GM12874 (cell line): ENCODE results near the gene CHCHD6.

Source experiments
- TF ChIP-seq, protein P1 (sequence below): IDR thresholded peaks from 2 replicates; pipeline ENCODE4 v1.5.1; 2011; ENCODE audit warnings: low read depth, mild to moderate bottlenecking, control low read depth, low read length, moderate library complexity; ENCODE audit not compliant: insufficient read depth

CHCHD6 gene

DNA sequence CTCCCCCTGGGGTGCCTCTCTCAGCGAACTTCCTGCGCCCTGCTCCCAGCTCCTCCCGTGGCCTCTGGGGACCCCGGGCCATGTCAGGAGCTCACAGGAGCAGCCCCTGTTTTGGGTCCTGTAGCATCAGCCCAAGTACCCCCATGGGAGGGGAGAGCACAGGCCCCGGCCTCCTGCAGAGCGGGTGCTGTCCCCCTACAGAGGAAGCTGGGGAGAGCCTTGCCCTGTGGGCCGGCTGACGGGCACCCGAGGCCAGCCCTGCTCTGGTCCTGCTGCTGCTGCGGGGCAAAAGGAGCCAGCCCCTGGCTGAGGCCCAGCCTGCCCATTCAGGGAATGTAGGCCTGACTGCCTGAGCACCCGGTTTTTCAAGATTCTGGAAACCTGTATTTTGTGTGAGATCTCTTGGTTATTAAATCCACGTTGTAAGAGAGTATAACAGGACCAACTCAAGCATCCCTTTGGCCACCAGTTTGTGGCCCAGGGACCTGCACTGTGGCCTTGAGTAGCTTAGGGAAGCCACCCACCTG is 291.3 kb downstream of the CHCHD6 start:
- TF ChIP-seq, protein P1, sequence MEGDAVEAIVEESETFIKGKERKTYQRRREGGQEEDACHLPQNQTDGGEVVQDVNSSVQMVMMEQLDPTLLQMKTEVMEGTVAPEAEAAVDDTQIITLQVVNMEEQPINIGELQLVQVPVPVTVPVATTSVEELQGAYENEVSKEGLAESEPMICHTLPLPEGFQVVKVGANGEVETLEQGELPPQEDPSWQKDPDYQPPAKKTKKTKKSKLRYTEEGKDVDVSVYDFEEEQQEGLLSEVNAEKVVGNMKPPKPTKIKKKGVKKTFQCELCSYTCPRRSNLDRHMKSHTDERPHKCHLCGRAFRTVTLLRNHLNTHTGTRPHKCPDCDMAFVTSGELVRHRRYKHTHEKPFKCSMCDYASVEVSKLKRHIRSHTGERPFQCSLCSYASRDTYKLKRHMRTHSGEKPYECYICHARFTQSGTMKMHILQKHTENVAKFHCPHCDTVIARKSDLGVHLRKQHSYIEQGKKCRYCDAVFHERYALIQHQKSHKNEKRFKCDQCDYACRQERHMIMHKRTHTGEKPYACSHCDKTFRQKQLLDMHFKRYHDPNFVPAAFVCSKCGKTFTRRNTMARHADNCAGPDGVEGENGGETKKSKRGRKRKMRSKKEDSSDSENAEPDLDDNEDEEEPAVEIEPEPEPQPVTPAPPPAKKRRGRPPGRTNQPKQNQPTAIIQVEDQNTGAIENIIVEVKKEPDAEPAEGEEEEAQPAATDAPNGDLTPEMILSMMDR, result no peak

DNA sequence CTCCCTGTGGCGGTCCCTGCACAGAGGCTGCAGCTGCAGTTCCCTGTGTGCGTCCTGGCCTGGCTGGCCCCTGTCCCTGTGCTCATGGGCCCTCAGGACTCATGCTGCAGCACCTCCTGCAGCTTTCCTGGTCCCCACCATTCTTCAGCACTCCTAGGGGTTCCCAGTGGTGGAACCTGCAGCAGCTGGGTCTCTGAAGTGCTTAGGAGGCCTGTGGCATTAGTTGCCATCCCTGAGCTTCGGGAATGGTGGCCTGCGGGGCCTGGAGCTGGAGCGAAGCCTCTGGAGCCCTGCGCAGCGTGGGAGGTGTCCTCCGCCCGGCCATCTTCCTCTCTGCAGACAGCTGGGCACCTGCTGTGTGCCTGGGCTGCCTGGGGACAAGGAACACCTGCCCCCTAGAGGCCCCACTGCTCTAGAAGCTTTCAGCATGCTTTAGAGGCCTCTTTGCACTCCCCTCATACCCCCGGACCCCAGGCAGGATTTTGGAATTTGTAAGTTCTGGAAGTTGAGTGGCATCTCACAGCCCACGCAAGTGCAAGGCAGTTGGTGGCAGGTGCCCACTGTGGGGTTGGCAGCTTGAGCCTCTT is 292.0 kb downstream of the CHCHD6 start:
- TF ChIP-seq, protein P1, result no peak; the same call in 1 of the 2 replicates

DNA sequence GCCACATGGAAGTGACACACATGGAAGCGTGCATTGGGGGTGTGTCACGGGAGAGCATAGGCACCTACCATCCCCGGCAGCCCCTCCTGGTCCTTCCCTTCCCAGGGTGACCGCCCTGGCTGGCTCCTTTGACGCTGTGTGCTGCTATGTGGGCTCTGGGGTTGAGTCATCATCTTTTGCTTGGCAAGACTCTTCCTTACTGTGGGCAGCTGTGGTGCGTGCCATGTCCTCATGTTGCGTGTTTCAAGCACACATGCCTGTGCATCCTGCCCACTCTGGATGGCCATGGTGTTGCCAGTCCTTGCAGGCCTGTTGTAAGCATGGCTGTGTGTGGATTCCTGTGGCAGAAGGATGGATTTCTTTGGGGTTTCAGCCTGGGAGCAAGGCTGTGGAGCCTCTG is 292.9 kb downstream of the CHCHD6 start:
- TF ChIP-seq, protein P1, result no peak

DNA sequence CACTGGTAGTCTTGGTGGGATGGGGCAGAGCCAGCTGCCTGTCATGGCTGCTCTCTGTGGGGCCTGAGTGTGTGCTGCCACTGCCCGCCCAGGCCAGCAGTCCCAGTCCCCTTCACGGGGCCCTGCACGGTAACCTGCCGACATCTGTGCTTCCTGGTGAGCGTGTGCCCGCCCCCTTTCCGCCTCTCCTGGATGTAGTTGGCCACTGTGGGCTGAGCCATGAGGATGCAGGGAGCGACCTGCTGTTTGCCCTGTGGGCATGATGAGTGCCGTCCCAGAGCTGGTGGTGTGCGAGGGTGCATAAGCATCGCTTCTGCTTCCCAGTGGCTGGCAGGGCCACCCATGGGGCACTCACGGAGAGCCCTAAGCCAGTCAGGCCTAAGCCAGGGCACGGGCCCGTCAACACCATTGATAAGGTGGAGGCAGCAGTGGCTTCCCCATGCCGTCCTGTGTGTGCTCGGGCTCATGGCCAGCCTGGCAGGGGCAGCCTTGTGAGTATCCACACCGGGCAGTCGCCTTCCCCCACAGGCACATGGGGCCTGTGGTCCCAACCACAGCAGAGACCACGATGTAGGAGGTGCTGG is 293.5 kb downstream of the CHCHD6 start:
- TF ChIP-seq, protein P1, result no peak

DNA sequence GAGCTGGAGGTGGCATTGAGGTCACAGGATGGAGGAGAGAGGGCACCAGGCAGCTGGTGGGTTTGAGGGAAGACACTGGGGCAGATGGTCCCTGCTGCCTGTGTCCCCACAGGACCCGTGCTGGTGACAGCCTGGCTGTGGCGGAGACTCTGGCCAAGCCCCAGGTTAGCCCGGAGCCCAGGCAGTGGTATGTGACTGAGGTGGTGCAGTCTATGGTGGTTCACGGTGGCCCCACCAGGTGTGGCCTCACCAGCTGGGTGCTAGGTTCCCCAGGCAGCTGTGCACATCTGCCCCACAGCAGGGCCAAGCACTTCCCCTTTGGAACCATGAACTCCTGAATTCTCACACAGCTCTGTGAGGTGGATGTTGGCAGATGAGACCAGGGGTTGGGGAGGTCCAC is 294.3 kb downstream of the CHCHD6 start:
- TF ChIP-seq, protein P1, result no peak

DNA sequence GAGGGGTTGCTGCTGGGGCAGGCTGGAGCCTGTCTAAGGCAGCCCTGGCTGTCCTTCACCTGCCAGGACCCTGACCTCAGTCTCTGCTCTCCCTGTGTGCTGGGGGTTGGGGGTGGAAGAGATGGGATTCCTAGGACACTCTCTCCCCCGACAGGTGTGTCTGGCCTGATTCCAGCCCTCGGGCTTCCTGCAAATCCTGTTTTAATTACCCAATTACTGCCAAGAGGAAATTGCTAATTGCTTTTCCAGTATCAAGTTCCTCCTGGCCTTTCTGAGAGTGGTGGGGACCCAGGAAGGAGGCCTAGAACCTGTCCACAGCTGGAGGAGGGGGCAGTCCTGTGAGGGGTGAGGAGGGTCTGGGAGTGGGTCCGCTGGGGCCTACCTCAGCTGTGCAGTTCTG is 294.7 kb downstream of the CHCHD6 start:
- TF ChIP-seq, protein P1, result no peak

DNA sequence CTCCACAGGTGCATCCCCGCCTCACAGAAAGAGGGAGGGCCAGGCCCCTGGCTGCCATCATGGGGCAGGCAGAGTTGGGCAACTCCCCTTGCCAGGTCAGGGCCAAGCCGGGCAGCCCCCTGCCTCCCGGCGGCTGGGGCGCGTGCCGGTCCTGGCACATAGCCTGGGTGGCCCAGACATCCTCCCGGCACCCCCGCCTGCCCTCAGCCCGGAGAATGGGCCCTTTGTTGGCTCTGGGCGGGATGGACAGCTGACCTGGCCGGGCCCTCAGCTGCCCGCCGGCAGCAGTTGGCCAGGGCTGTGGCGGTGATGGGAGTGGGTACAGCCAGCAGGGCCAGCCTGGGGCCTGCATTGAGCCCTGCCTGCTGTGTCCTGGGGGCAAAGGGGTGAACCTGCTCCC is 295.3 kb downstream of the CHCHD6 start:
- TF ChIP-seq, protein P1, result no peak
